ENCODE data around the gene FADS2.

DNA sequence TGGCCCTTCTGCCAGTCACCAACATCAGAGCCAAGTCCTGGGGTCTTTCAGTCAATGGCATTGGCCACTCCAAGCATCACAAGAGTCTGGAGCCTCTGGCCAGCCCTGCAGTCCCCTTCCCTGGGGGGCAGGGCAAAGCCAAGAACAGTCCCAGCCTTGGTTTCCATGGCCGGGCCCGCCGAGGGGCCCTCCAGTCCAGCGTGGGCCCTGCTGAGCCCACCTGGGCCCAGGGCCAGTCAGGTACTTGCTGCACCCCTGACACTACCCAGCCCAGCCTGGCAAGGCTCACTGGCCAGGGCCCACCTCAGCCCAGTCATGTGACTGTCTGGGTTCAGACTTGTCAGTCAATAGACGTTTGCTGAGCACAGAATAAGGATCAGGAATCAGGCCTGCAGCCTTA lies 46.5 kb upstream of the FADS2 start:
- TF ChIP-seq, protein P1, sequence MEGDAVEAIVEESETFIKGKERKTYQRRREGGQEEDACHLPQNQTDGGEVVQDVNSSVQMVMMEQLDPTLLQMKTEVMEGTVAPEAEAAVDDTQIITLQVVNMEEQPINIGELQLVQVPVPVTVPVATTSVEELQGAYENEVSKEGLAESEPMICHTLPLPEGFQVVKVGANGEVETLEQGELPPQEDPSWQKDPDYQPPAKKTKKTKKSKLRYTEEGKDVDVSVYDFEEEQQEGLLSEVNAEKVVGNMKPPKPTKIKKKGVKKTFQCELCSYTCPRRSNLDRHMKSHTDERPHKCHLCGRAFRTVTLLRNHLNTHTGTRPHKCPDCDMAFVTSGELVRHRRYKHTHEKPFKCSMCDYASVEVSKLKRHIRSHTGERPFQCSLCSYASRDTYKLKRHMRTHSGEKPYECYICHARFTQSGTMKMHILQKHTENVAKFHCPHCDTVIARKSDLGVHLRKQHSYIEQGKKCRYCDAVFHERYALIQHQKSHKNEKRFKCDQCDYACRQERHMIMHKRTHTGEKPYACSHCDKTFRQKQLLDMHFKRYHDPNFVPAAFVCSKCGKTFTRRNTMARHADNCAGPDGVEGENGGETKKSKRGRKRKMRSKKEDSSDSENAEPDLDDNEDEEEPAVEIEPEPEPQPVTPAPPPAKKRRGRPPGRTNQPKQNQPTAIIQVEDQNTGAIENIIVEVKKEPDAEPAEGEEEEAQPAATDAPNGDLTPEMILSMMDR (IDR thresholded peaks at IDR 0.05; ENCODE audit: poor library complexity) = no peak
- TF ChIP-seq EZH2phosphoT487 (IDR thresholded peaks at IDR 0.05; ENCODE audit: low read depth, severe bottlenecking, unreplicated experiment) = no peak
